HG03460 (cell line): ENCODE results near the gene CASP8.

Source experiments
- ATAC-seq: cut with Tn5 transposase; IDR thresholded peaks from one replicate; pipeline ENCODE4 v1.9.1; 2021; ENCODE audit not compliant: unreplicated experiment

The CASP8 gene

GRCh38 chr2:201322772-201323171 lies 62.4 kb downstream of the CASP8 start:
- no peak for ATAC-seq

- no peak for ATAC-seq
Observed at GRCh38 chr2:201327678-201328077, 67.3 kb downstream of the CASP8 start.

- ATAC-seq: no peak
Observed at GRCh38 chr2:201329409-201329808, 69.1 kb downstream of the CASP8 start.
